Retinal pigment epithelial cell (primary cell): Measurements from ENCODE around the gene BTG4.

Source experiments
- DNase-seq: peaks from one replicate; pipeline ENCODE4 v3.0.0-alpha.2; 2010; ENCODE audit warnings: low read depth
- H3K4me3 ChIP-seq: 2 replicates; pipeline ENCODE4 v1.5.1; 2011; ENCODE audit warnings: mild to moderate bottlenecking, low read length, control low read depth, moderate library complexity
- TF ChIP-seq, protein P1 (sequence below): conservative IDR thresholded peaks from 2 replicates; pipeline ENCODE4 v1.5.1; 2011; ENCODE audit warnings: low read depth, low read length, control low read depth, inconsistent platforms

BTG4 gene

DNA sequence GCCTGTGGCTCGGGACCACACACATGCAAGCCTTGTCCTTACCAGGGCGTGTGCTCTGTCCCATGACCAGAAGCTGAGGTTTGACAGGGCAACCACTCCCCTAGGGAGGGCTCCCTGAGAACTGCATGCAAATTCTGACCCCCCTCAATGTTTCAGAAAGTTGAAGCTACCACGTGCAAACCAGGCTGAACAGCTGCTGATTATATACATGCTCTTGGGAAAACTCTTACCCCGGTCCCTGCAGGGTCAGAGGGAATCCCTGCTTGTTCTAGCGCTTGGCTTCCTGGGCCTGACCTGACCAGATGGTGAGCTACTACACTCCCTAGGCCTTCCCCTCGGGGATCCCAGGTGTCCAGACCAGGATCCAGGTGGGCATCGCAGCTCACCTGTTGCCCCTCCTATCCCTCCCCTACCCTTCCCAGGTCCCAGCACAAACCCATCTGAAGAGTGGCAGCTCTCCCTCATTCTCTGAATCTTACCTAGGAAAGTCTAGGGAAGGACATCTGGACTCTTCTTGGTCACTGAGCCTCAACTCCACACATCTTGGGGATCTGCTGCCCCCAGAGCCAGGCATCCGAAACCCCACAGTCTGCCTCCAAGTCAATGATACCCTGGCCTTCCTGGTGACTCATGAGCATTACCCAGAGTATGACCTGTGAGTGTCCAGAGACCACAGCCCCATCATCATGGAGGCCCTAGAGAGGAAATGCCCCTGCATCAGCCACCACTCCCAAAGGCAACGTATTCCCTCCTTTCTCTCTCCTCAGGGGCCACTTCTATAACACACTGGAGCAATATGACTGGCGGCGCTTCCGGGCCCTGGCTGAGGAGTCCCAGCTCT, 61.5 kb downstream of the BTG4 start:
- H3K4me3 ChIP-seq, result no peak overlapping the region
- no peak for DNase-seq
- TF ChIP-seq, protein P1, sequence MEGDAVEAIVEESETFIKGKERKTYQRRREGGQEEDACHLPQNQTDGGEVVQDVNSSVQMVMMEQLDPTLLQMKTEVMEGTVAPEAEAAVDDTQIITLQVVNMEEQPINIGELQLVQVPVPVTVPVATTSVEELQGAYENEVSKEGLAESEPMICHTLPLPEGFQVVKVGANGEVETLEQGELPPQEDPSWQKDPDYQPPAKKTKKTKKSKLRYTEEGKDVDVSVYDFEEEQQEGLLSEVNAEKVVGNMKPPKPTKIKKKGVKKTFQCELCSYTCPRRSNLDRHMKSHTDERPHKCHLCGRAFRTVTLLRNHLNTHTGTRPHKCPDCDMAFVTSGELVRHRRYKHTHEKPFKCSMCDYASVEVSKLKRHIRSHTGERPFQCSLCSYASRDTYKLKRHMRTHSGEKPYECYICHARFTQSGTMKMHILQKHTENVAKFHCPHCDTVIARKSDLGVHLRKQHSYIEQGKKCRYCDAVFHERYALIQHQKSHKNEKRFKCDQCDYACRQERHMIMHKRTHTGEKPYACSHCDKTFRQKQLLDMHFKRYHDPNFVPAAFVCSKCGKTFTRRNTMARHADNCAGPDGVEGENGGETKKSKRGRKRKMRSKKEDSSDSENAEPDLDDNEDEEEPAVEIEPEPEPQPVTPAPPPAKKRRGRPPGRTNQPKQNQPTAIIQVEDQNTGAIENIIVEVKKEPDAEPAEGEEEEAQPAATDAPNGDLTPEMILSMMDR, result no peak

DNA sequence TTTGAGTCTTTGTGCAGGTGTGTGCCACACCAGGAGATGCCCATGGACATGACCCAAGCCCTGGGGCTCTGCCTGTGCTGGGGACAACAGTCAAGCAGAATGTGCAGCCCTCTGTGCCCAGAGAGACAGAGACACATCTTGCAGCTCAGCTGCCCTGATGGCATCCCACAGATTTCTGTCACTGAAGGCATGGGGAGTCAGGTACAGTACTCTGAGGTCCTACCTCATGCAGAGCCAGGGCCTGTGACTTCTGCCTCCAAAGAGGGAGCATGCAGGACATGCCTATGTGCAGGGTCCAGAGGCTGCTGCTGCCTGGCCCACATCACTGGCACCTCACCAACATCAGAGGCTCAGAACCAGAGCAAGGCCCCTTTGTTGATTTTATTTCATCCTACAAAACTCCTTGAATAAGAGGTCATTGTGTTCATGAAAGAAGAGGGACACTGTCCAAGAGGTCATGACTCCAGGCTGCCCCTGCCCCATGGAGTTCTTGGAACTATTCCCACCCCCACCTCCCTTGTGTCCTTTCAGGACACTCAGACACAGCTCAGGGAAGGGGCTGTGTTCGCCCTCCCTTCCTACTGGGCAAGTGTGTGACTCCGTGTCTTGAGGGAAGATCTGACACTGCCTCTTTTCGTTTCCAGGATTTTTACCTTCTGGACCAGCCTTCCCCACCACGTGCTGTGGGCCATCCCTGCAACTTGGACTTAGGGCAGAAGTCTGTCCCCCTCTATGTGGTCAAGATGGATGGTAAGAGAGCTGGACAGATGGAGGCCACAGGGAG, 62.3 kb downstream of the BTG4 start:
- no peak for DNase-seq
- no peak overlapping the region for H3K4me3 ChIP-seq
- TF ChIP-seq, protein P1, result no peak

DNA sequence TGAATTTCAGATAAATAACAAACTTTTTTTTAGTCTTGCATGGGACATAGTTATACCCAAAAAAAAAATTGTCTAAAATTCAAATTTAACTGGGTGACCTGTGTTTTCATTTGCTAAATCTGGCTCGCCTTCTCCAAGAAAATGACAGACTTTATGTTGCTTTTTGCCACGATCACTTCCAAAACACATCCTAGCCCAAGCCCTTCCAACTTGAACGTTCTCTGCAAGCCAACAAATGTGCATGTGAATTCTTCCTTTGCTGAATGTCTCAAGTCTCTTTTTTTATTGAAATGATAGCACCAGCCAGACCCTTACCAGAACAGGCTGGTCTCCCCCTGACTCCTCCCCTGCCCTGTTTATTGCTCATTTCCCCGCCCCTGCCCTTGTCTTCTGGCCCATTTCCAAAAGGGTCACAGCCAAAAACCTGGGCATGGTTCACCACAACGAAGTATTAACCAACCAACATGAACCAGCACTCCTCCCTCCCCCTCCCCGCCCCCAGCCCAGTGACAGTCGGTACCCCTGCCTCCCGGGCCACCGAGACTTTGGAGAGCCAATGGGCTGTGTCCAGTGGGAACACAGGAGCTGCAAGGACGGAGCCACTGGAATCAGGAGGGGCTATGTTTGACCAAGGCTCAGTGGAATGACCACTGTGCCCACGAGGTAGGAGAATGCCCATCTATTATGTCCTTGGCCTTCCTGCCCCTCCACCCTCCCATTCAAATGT, 63.2 kb downstream of the BTG4 start:
- TF ChIP-seq, protein P1, result no peak
- no peak for DNase-seq
- H3K4me3 ChIP-seq, result no peak overlapping the region

DNA sequence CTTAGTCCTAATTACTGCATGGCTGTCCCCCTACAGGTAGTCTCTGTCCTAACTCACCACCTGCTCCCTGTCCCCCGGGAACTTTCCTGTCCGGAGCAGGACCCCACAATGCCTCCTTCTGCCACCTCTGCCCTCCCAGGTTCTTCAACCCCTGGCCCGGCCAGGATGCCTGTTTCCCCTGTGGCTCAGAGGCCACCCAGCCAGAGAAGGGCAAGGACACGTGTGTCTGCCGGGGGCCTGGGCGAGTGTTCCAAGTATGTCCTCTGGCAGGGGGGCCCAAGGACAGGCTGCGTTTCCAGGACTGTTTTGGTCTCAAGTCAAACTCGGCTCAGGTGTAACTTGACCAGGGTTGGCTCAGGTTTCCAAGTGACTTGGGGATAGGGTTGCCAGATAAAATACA, 63.8 kb downstream of the BTG4 start:
- no peak overlapping the region for H3K4me3 ChIP-seq
- TF ChIP-seq, protein P1, result no peak
- no peak for DNase-seq

DNA sequence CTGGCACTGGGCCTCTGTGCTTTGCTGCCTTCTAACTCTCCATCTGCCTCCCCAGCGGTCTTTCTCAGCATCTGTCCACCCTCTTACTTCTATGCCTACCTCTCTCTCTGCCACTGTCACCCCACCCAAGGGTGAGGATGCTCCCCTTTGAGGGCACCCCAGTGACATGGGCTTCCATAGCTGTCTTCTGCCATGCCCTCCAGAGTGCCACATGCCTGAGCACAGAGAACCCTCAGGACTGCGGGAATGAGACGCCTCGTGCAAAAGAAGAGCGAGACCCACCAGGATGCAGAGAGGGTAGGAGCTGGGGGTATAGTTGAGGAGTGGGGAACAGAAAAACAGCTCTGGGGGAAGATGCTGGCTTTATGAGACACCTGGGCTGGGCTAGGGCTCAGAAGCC, 64.3 kb downstream of the BTG4 start:
- TF ChIP-seq, protein P1, result no peak
- H3K4me3 ChIP-seq, result no peak overlapping the region
- DNase-seq, result no peak

DNA sequence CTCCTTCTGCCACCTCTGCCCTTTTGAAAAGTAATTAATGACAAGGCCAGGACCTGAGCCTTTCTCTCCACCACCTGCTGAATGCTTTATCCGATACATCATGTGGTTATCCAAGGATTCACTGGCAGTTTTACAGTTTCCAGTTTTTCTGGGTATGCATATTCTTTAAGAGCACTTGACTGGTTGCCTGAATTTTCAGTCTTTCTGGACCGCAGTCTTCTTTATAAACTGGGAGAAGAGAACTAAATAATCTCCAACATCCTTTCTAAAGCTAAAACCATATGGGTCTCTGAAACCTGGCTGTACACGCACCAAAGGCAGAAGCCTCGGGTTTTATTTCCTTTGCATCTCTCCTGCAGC, 65.1 kb downstream of the BTG4 start:
- no peak overlapping the region for H3K4me3 ChIP-seq
- no peak for DNase-seq
- TF ChIP-seq, protein P1, result no peak
